OCI-LY7 (cell line): ENCODE results near the gene ATP5MC2.

Experiments used
- CTCF ChIP-seq: fragments of 200-600 bp; sonication (generic); conservative IDR thresholded peaks from 2 replicates; pipeline ENCODE4 v1.5.1; 2014; ENCODE audit warnings: mild to moderate bottlenecking, antibody characterized with exemption, low read length, moderate library complexity, mixed read lengths
- EZH2phosphoT487 ChIP-seq: fragments of 200-600 bp; sonication (generic); IDR thresholded peaks from 2 replicates; pipeline ENCODE4 v1.6.1; 2018; ENCODE audit warnings: low read depth, borderline replicate concordance, mild to moderate bottlenecking, mixed run types, antibody characterized with exemption, low read length, moderate library complexity, mixed read lengths

- TF ChIP-seq CTCF (no peak), EZH2phosphoT487 (no peak)
Measured at GRCh38 chr12:53674977-53675700, 744 bp downstream of the ATP5MC2 start.
